Epidermal melanocyte (primary cell): ENCODE measurements around the gene MYOM1.

Experiments used
- DNase-seq: peaks from one replicate; pipeline ENCODE4 v3.0.0; 2011; ENCODE audit warnings: low spot score; ENCODE audit not compliant: insufficient read length

The MYOM1 gene

GRCh38 chr18:3189884-3190283, 29.9 kb downstream of the MYOM1 start:
- DNase-seq, result no peak

DNA sequence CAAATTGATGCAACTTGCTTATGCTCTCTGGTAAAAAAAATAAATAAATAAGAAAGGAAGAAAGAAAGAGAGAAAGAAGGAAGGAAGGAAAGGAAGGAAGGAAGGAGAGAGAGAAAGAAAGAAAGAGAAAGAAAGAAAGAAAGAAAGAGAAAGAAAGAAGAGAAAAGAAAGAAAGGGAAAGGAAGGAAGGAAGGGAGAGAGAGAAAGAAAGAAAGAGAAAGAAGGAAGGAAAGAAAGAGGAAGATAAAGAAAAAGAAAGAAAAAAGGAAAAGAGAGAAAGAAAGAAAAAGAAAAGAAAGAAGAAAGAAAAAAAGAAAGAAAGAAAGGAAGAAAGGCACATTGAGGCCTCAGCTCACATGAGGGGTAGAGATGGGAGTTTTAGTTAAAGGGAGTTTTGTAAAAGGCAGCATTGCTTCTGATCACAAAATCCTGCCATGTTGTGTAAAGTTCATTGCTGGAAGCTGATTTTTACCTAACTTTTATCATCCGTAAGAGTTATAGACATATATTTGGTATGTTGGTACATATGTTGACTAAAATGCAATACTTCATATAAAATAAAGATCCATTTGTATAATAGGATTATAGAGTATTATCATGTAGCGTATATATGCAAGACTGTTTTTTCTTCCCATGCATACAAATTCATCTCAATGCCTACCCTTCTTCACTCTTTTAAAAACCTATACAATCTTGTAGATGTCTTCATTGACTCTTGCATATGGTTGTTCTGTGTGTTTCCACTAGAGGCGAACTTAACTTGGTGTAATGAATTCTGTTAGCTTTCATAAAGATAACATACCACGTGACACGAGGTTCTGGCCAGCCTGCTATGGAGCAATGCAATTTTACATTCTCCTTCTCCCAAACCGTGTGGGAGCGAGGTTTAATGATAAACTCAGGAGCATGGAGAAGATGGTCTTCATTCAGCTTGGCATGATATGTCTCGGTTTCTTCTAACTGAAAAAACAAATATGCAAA, 32.8 kb downstream of the MYOM1 start:
- no peak for DNase-seq

DNA sequence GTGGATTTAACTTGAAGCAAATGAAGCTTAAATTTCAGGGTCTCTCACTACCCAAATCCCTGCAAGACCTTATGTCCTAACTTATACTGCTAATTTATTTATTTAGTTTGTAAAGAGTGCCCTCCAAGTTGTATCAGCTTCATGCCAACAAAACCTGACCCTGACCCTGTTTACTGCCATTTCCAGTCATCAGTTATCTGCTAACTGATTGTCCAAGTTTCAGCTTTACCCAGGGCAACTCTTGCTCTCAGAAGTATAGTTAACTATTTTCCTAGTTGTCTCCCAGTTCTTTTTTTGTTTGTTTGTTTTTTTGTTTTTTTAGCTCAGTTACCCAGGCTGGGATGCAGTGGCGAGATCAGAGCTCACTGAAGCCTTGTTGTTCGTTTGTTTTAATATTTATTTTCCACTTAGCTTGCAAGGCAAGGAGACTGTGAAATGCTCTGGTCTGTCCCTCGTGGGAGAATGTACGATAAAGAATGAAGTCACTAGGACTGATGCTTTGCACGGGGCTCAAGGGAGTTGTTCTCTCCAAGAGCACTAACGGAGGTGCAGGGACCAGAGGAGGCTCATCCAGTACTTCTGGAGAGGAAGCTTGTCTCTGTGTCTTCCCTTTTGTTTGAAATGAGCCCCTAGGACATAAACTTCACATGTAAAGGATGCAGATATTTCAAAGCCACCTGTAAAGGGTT, 35.3 kb downstream of the MYOM1 start:
- DNase-seq, result no peak

DNA sequence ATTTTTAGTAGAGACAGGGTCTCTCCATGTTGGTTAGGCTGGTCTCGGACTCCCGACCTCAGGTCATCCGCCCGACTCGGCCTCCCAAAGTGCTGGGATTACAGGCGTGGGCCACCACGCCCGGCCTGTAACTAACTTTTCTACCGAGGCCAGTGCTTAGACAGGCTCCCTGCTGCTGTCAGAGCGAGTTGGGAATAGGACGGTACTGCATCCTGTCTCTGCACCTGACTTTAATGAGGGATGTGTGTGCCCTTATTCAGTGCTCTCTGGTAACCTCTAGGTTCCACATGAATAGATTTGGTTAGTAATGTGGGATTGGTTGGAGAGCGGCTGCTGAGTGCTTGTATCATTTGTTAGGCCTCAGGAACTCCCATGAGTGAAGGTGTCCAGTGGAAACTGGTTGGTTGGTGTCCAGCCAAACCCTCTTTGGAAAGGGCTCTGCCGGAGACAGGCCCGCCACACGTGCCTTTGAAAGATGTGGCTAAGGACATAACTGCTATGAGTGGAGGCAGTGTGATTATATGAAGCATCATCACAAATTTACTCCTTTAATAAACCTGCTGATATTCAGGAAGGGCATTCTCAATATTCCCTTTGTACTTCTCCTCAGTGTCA, 36.6 kb downstream of the MYOM1 start:
- DNase-seq, result no peak

DNA sequence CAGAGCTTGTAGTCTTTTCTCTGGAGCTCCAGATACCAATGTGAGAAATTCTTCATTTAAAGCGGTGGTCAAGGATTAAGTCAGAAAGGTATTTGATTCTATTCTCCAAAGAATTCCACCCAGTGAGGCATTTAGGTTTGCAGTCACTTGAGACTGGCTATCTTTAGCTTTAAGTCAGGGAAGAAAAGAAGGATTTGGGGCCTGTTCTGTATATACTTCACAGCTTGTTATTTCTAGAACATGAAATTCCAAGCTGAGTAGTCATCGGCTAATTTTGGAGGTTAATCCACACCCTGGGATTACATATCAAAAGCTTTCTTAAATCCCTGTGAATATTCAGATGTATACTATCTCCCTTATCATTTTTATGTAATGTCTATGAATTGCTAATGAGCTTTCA, 39.4 kb downstream of the MYOM1 start:
- no peak for DNase-seq

- no peak for DNase-seq
Observed at GRCh38 chr18:3179430-3180089, 40.2 kb downstream of the MYOM1 start.

- DNase-seq, result no peak
Observed at GRCh38 chr18:3177902-3178687, 41.7 kb downstream of the MYOM1 start.

- DNase-seq, result no peak
Observed at GRCh38 chr18:3175195-3175758, 44.5 kb downstream of the MYOM1 start.

GRCh38 chr18:3172097-3172496, 47.7 kb downstream of the MYOM1 start:
- no peak for DNase-seq

- no peak for DNase-seq
Observed at GRCh38 chr18:3171631-3172030, 48.1 kb downstream of the MYOM1 start.

DNA sequence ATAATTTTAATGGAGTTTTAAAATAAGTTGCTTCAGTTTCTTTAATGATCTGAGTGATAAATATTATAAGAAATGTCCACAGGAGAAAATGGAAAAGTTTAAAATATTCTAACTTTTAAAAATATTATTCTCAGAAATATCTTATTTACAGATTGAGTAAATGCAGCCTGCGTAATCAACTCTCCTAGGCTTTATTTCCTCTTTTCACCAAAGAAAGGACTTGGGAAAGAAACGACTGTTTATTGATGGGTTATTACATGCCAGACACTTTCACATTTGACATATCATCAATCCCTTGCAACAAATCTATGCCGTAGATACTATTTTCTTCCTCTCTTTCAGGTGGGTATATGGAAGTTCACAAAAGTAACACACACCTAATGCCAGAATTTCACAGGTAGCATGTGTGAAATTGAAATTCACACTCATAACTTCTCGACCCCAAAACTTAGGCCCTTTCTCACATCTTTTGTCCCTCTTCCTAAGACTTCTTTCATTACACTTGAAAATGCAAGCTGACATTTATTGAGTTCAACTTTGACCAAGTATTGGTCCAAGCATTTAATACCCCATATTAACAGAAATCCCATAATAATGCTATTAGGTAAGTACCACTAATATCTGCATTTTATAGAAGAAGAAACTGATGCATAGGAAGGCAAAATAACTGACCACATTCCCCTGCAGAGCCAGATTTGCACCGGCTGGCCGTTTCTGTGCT, 49.2 kb downstream of the MYOM1 start:
- DNase-seq, result no peak

DNA sequence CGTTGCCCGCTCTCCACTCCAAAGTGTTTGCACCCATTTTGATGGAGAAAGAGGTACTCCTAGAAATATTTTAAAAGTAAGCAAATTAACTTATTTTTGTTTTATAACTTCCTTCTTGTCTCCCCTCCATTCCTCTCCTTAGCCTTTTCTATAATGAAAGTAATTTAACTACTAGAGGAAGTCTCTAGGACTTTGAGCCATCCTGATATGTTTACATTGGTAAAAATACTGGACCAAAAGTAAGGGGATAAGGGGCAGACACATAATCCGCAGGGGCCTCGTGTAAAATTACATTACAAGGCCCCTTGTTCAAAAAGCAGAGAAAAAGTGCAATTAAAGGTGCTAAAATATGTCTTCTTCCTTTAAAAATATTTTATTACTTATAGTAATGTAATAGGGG, 55.4 kb downstream of the MYOM1 start:
- no peak for DNase-seq

- no peak for DNase-seq
Observed at GRCh38 chr18:3163968-3164367, 55.8 kb downstream of the MYOM1 start.

DNA sequence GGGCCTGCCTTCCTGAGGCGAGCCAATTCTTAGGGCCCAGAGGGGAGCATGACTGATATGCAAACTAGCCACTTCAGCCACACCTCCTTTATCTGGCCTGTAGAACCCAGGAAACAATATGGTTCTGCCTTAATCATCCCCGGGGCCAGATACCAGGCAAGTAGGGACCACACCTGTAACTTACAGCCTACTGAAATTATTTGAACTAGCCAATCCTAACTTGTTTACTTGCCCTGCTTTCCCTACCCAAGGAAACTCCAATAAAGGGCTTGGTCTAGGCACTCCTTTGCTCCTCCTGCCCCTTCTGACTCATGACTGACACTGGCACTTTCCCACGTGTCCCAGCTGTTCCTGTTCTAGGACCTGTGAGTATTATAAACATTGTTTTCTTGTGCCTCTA, 57.6 kb downstream of the MYOM1 start:
- no peak for DNase-seq

DNA sequence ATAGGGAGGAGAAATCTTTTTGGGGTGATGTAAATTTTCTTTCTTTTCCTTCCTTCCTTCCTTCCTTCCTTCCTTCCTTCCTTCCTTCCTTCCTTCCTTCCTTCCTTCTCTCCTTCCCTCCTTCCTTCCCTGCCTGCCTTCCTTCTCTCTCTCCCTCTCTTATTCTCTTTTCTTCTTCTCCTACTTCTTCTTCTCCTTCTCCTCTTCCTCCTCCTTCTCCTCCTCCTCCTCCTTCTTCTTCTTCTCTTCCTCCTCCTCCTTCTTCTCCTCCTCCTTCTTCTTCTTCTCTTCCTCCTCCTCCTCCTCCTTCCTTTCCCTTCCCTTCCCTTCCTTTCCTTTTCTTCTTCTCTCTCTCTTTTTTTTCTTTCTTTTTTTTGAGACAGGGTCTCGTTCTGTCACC, 59.9 kb downstream of the MYOM1 start:
- DNase-seq, result no peak

DNA sequence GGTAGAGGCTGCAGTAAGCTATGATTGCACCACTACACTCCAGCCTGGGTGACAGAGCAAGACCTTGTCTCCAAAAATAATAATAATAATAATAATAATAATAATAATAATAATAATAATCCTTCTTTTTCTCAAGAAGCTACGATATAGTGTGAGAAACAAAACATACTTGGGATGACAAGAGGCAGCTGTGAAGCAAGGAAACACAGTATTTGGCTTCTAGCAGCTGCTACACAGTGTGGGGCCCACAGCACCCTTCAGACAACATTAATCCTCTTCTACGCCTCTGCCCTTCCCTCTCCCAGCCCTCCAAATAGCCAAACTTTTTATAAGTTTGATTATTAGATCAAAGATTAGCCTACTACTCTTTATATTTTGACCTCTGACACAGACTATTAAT, 62.2 kb downstream of the MYOM1 start:
- DNase-seq, result no peak

DNA sequence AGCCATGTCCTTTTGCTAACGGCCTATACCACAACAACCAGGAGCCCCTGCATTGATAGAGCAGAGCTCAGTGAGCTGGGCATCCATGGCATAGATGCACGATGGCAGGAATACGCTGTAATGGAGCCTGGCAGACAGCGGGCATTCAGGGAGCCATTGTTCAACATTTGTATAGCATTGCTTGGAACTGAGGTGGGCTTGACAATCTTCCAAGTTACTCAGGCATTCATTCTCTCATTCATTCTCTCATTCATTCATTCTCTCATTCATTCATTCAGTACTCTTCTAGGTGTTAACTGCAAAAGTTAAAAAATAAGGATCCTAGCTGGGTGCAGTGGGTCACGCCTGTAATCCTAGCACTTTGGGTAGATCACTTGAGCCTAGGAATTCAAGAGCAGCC, 62.7 kb downstream of the MYOM1 start:
- no peak for DNase-seq

DNA sequence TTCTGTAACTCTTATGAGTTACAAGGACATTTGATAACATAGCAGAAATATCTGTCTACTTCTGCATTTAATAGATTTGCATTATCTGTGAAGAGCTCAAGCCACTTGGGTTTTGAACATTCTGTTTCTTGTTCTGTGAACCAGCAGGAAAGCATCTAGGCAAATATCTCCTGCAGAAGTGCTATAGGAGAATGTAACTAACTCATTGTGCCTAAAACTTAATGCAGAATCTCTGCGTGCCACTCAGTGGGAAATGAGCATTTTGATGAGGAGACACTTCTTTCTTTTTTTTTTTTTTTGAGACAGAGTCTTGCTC, 63.5 kb downstream of the MYOM1 start:
- no peak for DNase-seq

GRCh38 chr18:3154214-3154613, 65.6 kb downstream of the MYOM1 start:
- no peak for DNase-seq

- no peak for DNase-seq
Observed at GRCh38 chr18:3153107-3153704, 66.6 kb downstream of the MYOM1 start.
